Pancreas (tissue), 10 donors: ENCODE measurements around the gene UBE2E2. TPM values are rescaled to one million over a fixed set of nuclear protein-coding genes. Genes with fewer than 3 reads are reported as not detected.

Experiments used
- ATAC-seq, 4 donors: fragments of 200-7000 bp; cut with Tn5 transposase; one replicate each; pipeline versions ENCODE4 v1.8.0 to v1.9.1; 2020; ENCODE audit warnings: mild to moderate bottlenecking in 4 of 4, moderate library complexity in 4 of 4
- DNase-seq, 6 donors: peaks; one replicate each; pipeline ENCODE4 v3.0.0-alpha.2; 2020
- FAIRE-seq: peaks from 2 replicates; lab custom pipeline; 2012; peaks lifted over from hg19 to GRCh38; lab: Jason Lieb, UNC
- H3K27ac ChIP-seq, 4 donors: fragments of 200-600 bp; sonication (generic); 1 replicate in 3 of 4; 2 replicates in 1 of 4; pipeline versions ENCODE4 v1.5.0 to v1.8.0; 2020
- H3K27me3 ChIP-seq, 4 donors: fragments of 200-600 bp; one replicate each; pipeline ENCODE4 v1.8.0; 2021
- H3K36me3 ChIP-seq, 3 donors: fragments of 200-600 bp; sonication (generic) in 1 of 3; one replicate each; pipeline versions ENCODE4 v1.5.0 to v1.8.0; 2020 to 2021
- H3K4me1 ChIP-seq, 3 donors: fragments of 200-600 bp; one replicate each; pipeline ENCODE4 v1.8.0; 2021
- H3K4me3 ChIP-seq, 4 donors: fragments of 200-600 bp; sonication (generic) in 2 of 4; one replicate each; pipeline versions ENCODE4 v1.5.0 to v1.8.0; 2020 to 2021
- H3K9me3 ChIP-seq, 4 donors: fragments of 200-600 bp; one replicate each; pipeline ENCODE4 v1.8.0; 2021
- WGBS, 2 donors: extraction: QIAGEN DNeasy Blood & Tissue Kit; methylation state at CpG; one replicate each; pipeline ENCODE4 v1.1.7; 2013; 5-methylcytosine and 5-hydroxymethylcytosine counted together
- intact Hi-C, 3 donors: fragments of 100-400 bp; cut with DNase I; formaldehyde crosslinking; loops; one replicate each; pipeline versions ENCODE4 v1.11.1 to v1.14.2; 2022
- polyA plus RNA-seq, 2 donors: library from polyadenylated mRNA; stranded (reverse); fragments of 200-250 nt; gene quantifications; one replicate each; pipeline ENCODE4 v1.2.3, GENCODE V29; 2013
- total RNA-seq, 6 donors: library from RNA; stranded (reverse); fragmentation: NEBNext Ultra II Directional in 4 of 6; extraction: Animal tissue kit (Norgen Biotek cat#: 25700) in 4 of 6; gene quantifications; one replicate each; pipeline versions ENCODE4 v1.2.1 to v1.2.4, GENCODE V29; 2021 to 2023
- TF ChIP-seq, protein P1 (sequence below), 4 donors: fragments of 200-600 bp; sonication (generic) in 3 of 4; IDR thresholded peaks; one replicate each; pipeline versions ENCODE4 v1.5.0 to v1.8.0; 2021; ENCODE audit warnings: antibody characterized with exemption in 4 of 4
- donor health status: healthy with polysubstance abuse.
- donor health status: DM: no; HTN: no; CAD: no; lungs with moderate emphysema.
- donor health status: DM: no; HTN: no; CAD: no.
- donor health status: control.
- donor health status: control.
- donor health status: Bipolar disorder and iron deficiency.
- donor health status: DM: yes; HTN: yes; CAD: no.
- donor health status: DM: no; HTN: no; CAD: no.
- donor health status: DM: no; HTN: no; CAD: no.
- donor health status: DM: yes; HTN: yes; CAD: no.

UBE2E2 gene
- total and polyA plus RNA-seq, 8 donors: 3.3 to 11.6 (median 5.8) TPM

DNA sequence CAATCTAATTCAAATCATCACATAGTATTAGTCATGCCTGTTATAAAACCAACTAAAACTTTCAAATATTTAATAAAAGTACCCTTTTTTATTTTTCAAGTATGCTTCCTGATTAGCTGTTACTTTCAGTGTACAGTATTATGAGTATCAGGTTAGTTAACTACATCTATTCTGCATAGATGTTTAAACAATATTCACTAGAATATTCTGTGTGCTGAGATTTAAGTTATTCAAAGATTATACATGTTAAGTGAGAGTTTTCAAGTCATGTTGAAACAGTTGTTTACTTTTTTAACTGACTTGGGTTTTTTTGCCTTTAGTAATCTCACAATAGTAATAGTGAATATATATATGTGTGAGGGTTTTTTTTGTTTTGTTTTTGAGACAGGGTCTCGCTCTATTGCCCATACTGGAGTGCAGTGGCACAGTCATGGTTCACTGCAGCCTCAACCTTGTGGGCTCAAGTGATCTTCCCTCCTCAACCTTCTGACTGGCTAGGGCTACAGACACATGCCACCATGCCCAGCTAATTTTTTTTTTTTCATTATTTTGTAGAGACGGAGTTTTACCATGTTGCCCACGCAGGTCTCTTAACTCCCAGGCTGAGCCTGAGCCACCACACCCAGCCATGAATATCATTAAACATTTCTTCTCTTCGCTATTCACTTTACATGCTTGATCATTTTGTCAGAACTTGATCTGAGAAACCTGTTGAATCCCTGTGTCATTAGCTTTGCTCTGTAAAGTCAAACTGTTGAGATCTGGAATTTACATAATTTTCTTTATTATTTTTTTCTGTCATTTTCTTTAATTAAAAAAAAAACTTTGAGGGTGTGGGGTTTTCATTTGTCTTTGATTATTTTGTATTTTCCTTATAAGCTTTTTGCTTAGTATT, 316.4 kb downstream of the UBE2E2 start:
- DNase-seq (no peak), FAIRE-seq (no peak), ATAC-seq (no peak)
- Histone ChIP-seq H3K27ac (no peak overlapping the region), H3K9me3 (no peaks in the 10 kb centered on the region), H3K36me3 (no peaks in the 10 kb centered on the region), H3K4me3 (no peak overlapping the region), H3K27me3 (no peaks in the 10 kb centered on the region), H3K4me1 (no peaks in the 10 kb centered on the region)
- WGBS, 2 donors: 95 to 96% methylated on average over 4 of the region's 4 CpGs
- intact Hi-C loops: no loop called here
- TF ChIP-seq, protein P1, sequence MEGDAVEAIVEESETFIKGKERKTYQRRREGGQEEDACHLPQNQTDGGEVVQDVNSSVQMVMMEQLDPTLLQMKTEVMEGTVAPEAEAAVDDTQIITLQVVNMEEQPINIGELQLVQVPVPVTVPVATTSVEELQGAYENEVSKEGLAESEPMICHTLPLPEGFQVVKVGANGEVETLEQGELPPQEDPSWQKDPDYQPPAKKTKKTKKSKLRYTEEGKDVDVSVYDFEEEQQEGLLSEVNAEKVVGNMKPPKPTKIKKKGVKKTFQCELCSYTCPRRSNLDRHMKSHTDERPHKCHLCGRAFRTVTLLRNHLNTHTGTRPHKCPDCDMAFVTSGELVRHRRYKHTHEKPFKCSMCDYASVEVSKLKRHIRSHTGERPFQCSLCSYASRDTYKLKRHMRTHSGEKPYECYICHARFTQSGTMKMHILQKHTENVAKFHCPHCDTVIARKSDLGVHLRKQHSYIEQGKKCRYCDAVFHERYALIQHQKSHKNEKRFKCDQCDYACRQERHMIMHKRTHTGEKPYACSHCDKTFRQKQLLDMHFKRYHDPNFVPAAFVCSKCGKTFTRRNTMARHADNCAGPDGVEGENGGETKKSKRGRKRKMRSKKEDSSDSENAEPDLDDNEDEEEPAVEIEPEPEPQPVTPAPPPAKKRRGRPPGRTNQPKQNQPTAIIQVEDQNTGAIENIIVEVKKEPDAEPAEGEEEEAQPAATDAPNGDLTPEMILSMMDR (IDR thresholded peaks at IDR 0.05): no peak

DNA sequence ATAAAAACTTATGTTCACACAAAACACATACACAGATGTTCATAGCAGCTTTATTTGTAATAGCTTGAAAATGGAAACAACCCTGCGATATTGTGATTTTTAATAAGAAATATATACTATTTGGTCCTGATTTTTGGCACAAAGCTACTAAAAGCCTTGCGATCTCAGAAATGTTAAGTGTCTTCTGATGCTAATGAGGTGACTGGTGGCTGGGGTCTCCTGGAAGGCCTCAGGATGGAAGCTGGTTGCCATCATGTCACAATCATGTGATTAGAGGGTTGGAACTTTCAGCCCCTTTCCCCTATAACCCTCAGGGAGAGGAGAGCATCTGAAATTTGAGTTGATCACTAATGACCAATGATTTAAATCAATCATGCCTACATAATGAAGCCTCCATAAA, 324.2 kb downstream of the UBE2E2 start:
- Histone ChIP-seq H3K27ac (no peak overlapping the region), H3K36me3 (no peaks in the 10 kb centered on the region), H3K4me3 (no peak overlapping the region), H3K4me1 (no peaks in the 10 kb centered on the region), H3K9me3 (no peaks in the 10 kb centered on the region), H3K27me3 (no peaks in the 10 kb centered on the region)
- no peak for ATAC-seq
- no peak for FAIRE-seq
- DNase-seq: no peak
- intact Hi-C loops: no loop called here
- TF ChIP-seq, protein P1 (IDR thresholded peaks at IDR 0.05): no peak
- WGBS, 2 donors: 94 to 97% methylated on average over 2 of the region's 2 CpGs

DNA sequence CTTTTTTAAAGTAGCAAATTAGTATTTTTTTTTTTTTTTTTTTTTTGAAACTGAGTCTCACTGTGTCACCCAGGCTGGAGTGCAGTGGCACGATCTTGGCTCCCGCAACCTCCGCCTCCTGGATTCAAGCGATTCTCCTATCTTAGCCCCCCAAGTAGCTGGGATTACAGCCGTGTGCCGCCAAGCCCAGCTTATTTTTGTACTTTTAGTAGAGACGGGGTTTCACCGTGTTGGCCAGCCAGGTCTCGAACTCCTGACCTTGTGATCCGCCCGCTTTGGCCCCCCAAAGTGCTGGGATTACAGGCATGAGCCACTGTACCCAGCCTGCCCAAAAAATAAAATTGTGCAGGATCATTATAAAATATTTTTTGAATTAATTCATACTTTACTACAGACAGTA, 330.5 kb downstream of the UBE2E2 start:
- intact Hi-C loops: no loop called here
- no peak for FAIRE-seq

DNA sequence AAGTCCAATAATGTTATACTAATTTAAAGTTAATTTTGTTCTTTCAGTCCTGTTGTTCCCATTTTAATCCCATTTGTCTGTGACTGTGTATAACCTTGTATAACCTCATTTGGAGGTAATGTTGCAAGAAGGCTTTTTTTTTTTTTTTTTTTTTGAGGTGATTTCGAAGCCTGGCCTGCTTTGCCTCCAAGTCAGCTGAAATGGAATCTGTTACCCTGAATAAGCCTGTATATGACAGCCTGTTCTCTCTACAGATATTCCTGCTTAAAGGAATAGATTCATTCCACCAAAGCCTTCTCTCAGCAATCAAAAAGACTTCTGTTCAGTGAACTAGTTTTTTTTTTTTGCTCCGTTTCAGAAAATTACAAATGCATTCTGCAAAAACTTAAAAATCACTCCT, 330.9 kb downstream of the UBE2E2 start:
- no peak overlapping the region for H3K27ac ChIP-seq
- no peaks in the 10 kb centered on the region for H3K9me3 ChIP-seq
- TF ChIP-seq, protein P1 (IDR thresholded peaks at IDR 0.05): no peak
- 87 to 88% methylated on average over 2 of the region's 2 CpGs for WGBS, 2 donors
- intact Hi-C loops: no loop called here
- no peaks in the 10 kb centered on the region for H3K27me3 ChIP-seq
- no peaks in the 10 kb centered on the region for H3K4me1 ChIP-seq
- H3K36me3 ChIP-seq: no peaks in the 10 kb centered on the region
- ATAC-seq (no peak), FAIRE-seq (no peak), DNase-seq (no peak)
- H3K4me3 ChIP-seq: no peak overlapping the region

More for the DNA sequence above, 330.5 kb downstream of the UBE2E2 start:
- no peaks in the 10 kb centered on the region for H3K27me3 ChIP-seq
- H3K27ac ChIP-seq: no peak overlapping the region
- ATAC-seq (no peak), DNase-seq (no peak)
- no peaks in the 10 kb centered on the region for H3K9me3 ChIP-seq
- no peak overlapping the region for H3K4me3 ChIP-seq
- H3K4me1 ChIP-seq: no peaks in the 10 kb centered on the region
- no peaks in the 10 kb centered on the region for H3K36me3 ChIP-seq
- TF ChIP-seq, protein P1 (IDR thresholded peaks at IDR 0.05): no peak
- WGBS, 2 donors: 96 to 99% methylated on average over 11 of the region's 11 CpGs

DNA sequence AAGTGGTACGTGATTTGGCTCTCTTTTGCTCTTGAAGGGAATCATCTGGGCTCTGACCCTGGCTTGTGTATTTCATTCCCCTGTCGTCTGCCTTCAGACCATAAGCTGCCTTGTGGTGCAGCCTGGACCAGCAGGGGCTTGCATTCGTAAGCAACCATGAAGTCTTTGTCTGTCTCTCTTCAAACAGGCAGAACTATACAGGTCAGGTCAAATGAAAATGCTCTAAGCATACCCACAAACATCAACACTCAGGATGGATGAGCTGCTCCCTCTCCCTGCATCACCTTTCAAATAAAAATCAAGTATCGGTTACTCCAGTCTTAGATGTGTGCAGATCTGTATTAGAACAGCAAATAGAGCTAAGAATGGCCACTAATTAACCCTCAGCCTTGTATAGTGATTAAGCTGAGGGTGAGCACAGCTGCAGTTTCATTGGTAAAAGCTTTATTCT, 334.0 kb downstream of the UBE2E2 start:
- intact Hi-C loops: no loop called here
- WGBS, 2 donors: 78% methylated on average over 4 of the region's 4 CpGs
- Histone ChIP-seq H3K27ac (no peak overlapping the region), H3K9me3 (no peaks in the 10 kb centered on the region), H3K27me3 (no peaks in the 10 kb centered on the region), H3K4me3 (no peak overlapping the region), H3K36me3 (no peaks in the 10 kb centered on the region), H3K4me1 (no peaks in the 10 kb centered on the region)
- ATAC-seq: no peak
- no peak for DNase-seq
- TF ChIP-seq, protein P1 (IDR thresholded peaks at IDR 0.05): no peak
- no peak for FAIRE-seq
